HCT116 (cell line): Measurements from ENCODE around the gene CATSPER4. TPM values are rescaled to one million over a fixed set of nuclear protein-coding genes. Genes with fewer than 3 reads are reported as not detected.

Experiments used
- ATAC-seq: fragments of 200-7000 bp; cut with Tn5 transposase; 2 replicates; pipeline ENCODE4 v1.9.1; 2020; ENCODE audit warnings: mild to moderate bottlenecking, moderate library complexity
- BruUV-seq: library from RNA; stranded (reverse); fragments of 400-500 nt; replicated peaks from 2 replicates; lab custom pipeline; 2021; lab: Mats Ljungman, UMichigan
- CTCF ChIA-PET: fragments of 300-600 bp; sonication (Branson Sonifier 250); formaldehyde crosslinking; loops from one replicate; lab custom pipeline; 2021; ENCODE audit warnings: antibody characterized with exemption; lab: Charles Lee
- POLR2A ChIA-PET: fragments of 300-600, 350-600 bp; sonication (Branson Sonifier 250); formaldehyde crosslinking; loops from one replicate; lab custom pipeline; 2021; ENCODE audit warnings: antibody characterized with exemption; lab: Charles Lee
- RAD21 ChIA-PET, 2 experiments: fragments of 300-600 bp; sonication (Branson Sonifier 250); formaldehyde crosslinking; loops; one replicate each; lab custom pipeline; 2023; ENCODE audit warnings: low total read pairs in 2 of 2; ENCODE audit not compliant: uncharacterized antibody in 2 of 2, unreplicated experiment in 2 of 2, low non-redundant PET in 1 of 2; lab: Charles Lee
- DNase-seq: peaks from one replicate; pipeline ENCODE4 v3.0.0-alpha.2; 2010; ENCODE audit warnings: low read depth, low spot score
- H2AFZ ChIP-seq: fragments of 200-600 bp; shearing (Covaris generic), sonication (generic); 2 replicates; pipeline ENCODE4 v1.6.1; 2017; ENCODE audit warnings: low read depth, mixed run types, mixed read lengths, antibody characterized with exemption, low read length; ENCODE audit not compliant: poor library complexity, severe bottlenecking
- H3K27ac ChIP-seq: 2 replicates; pipeline ENCODE4 v1.5.1; 2012; ENCODE audit warnings: low read depth, low read length
- H3K27me3 ChIP-seq: fragments of 200-600 bp; sonication (generic); 2 replicates; pipeline ENCODE4 v1.6.1; 2016; ENCODE audit warnings: mixed run types, low read length, mixed read lengths; ENCODE audit not compliant: insufficient read depth
- H3K36me3 ChIP-seq, 2 experiments: fragments of 200-500 bp in 1 of 2; fragments of 200-600 bp in 1 of 2; sonication (Bioruptor generic) in 1 of 2; sonication (generic) in 1 of 2; 2 replicates each; pipeline versions ENCODE4 v1.5.1 to v1.6.1; 2014 to 2016; ENCODE audit warnings: low read length in 2 of 2, inconsistent platforms in 1 of 2, mixed read lengths in 1 of 2, mixed run types in 1 of 2; ENCODE audit not compliant: insufficient read depth in 2 of 2, control insufficient read depth in 1 of 2
- H3K4me1 ChIP-seq, 2 experiments: fragments of 200-600 bp in 1 of 2; sonication (generic) in 1 of 2; 2 replicates each; pipeline versions ENCODE4 v1.5.1 to v1.6.1; 2012 to 2017; ENCODE audit warnings: low read length in 2 of 2, inconsistent platforms in 1 of 2, mild to moderate bottlenecking in 1 of 2, mixed read lengths in 1 of 2, mixed run types in 1 of 2, moderate library complexity in 1 of 2; ENCODE audit not compliant: insufficient read depth in 2 of 2, control insufficient read depth in 1 of 2
- H3K4me2 ChIP-seq: fragments of 200-600 bp; sonication (generic); 2 replicates; pipeline ENCODE4 v1.6.1; 2017; ENCODE audit warnings: mixed run types, low read length, mixed read lengths
- H3K4me3 ChIP-seq, 2 experiments: fragments of 200-600 bp in 1 of 2; sonication (generic) in 1 of 2; replicated peaks in 1 of 2; 2 replicates each; pipeline ENCODE4 v1.5.1; 2011 to 2016; ENCODE audit warnings: low read length in 2 of 2, control low read depth in 1 of 2, low read depth in 1 of 2, mild to moderate bottlenecking in 1 of 2, mixed read lengths in 1 of 2, mixed run types in 1 of 2
- H3K79me2 ChIP-seq: fragments of 200-600 bp; sonication (generic); 2 replicates; pipeline ENCODE4 v1.6.1; 2017; ENCODE audit warnings: mild to moderate bottlenecking, mixed run types, low read length, moderate library complexity, mixed read lengths; ENCODE audit not compliant: insufficient read depth
- H3K9ac ChIP-seq: fragments of 200-600 bp; sonication (generic); 2 replicates; pipeline ENCODE4 v1.6.1; 2016; ENCODE audit warnings: low read length, mixed read lengths
- H3K9me2 ChIP-seq: fragments of 200-600 bp; sonication (generic), shearing (Covaris generic); 2 replicates; pipeline ENCODE4 v1.6.1; 2017; ENCODE audit warnings: mixed run types, mild to moderate bottlenecking, moderate library complexity; ENCODE audit not compliant: insufficient read depth
- H3K9me3 ChIP-seq, 2 experiments: fragments of 200-500 bp in 1 of 2; fragments of 200-600 bp in 1 of 2; sonication (Bioruptor generic) in 1 of 2; sonication (generic) in 1 of 2; 2 replicates each; pipeline ENCODE4 v1.6.1; 2014 to 2017; ENCODE audit warnings: low read length in 2 of 2, mixed read lengths in 2 of 2, inconsistent platforms in 1 of 2, low read depth in 1 of 2, mild to moderate bottlenecking in 1 of 2, mixed run types in 1 of 2, moderate library complexity in 1 of 2; ENCODE audit not compliant: control insufficient read depth in 1 of 2, insufficient read depth in 1 of 2
- H4K20me1 ChIP-seq: fragments of 200-600 bp; sonication (generic), shearing (Covaris generic); 2 replicates; pipeline ENCODE4 v1.6.1; 2017; ENCODE audit warnings: mixed run types, mild to moderate bottlenecking, moderate library complexity; ENCODE audit not compliant: insufficient read depth
- CBX3 ChIP-seq: IDR thresholded peaks from 2 replicates; pipeline ENCODE4 v1.6.1; 2012; ENCODE audit warnings: low read depth
- EGR1 ChIP-seq: IDR thresholded peaks from 2 replicates; pipeline ENCODE4 v1.6.1; 2012; ENCODE audit warnings: low read depth
- FOSL1 ChIP-seq: IDR thresholded peaks from 2 replicates; pipeline ENCODE4 v1.6.1; 2012; ENCODE audit warnings: low read depth
- POLR2A ChIP-seq: IDR thresholded peaks from 2 replicates; pipeline ENCODE4 v1.7.0; 2011; ENCODE audit warnings: borderline replicate concordance; ENCODE audit not compliant: insufficient read depth, insufficient read length; ENCODE audit errors: extremely low read depth
- RAD21 ChIP-seq: IDR thresholded peaks from 2 replicates; pipeline ENCODE4 v1.6.1; 2012; ENCODE audit warnings: low read depth, mild to moderate bottlenecking
- SP1 ChIP-seq: IDR thresholded peaks from 2 replicates; pipeline ENCODE4 v1.6.1; 2012; ENCODE audit warnings: low read depth
- TCF7L2 ChIP-seq: IDR thresholded peaks from 2 replicates; pipeline ENCODE4 v1.7.0; 2011; ENCODE audit warnings: borderline replicate concordance, inconsistent platforms; ENCODE audit not compliant: insufficient read depth, insufficient read length; ENCODE audit errors: extremely low read depth
- YY1 ChIP-seq: IDR thresholded peaks from 2 replicates; pipeline ENCODE4 v1.6.1; 2011; ENCODE audit warnings: low read length, low read depth, moderate library complexity, mild to moderate bottlenecking; ENCODE audit not compliant: insufficient replicate concordance; ENCODE audit errors: extremely low read depth
- ZFX ChIP-seq: fragments of 450-650 bp; IDR thresholded peaks from 2 replicates; pipeline ENCODE4 v1.6.1; 2017
- ZNF274 ChIP-seq: fragments of 200-500 bp; sonication (Bioruptor generic); IDR thresholded peaks from 2 replicates; pipeline ENCODE4 v1.6.1; 2014; ENCODE audit warnings: mild to moderate bottlenecking, low read depth, low read length, inconsistent platforms
- intact Hi-C: fragments of 100-400 bp; cut with micrococcal nuclease; formaldehyde crosslinking; loops from 2 replicates; pipeline ENCODE4 v1.10.0; 2022
- total RNA-seq: library from RNA; stranded (reverse); gene quantifications from one replicate; pipeline ENCODE4 v1.2.1, GENCODE V29; 2021; ENCODE audit not compliant: unreplicated experiment
- TF ChIP-seq, protein P1 (sequence below): IDR thresholded peaks from 2 replicates; pipeline ENCODE4 v1.6.1; 2011; ENCODE audit warnings: mild to moderate bottlenecking, low read length, moderate library complexity; ENCODE audit not compliant: insufficient replicate concordance; ENCODE audit errors: extremely low read depth
- TF ChIP-seq, protein P2 (sequence below): IDR thresholded peaks from 2 replicates; pipeline ENCODE4 v1.6.1; 2012

CATSPER4 gene
- total RNA-seq, 1 experiment from 2014 or later = not detected

DNA sequence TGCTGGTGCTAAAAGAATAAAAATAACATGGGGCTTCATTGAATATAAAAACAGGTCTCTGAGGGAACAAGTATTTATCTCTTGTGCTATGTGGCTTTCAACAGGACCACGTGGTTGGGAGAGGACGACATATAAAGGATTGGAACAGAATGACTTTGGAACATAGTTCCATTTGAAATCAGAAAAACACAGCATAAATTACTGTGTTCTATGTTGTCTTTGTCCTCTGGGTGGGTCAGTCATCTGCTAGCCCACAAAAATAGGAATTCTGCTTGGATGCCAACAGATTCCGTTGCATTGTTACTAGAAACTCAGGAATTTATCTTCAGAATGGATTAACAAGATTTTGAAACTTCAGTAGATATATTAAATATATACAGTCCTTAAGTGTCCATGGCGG, 49.5 kb downstream of the CATSPER4 start:
- peaks cover 2% of the 10 kb centered on the region; the same call in 1 of the 2 replicates for H4K20me1 ChIP-seq
- ATAC-seq = no peak
- H3K36me3 ChIP-seq = peaks cover 18 to 24% of the 10 kb centered on the region in 2 experiments; a peak in 3 of 4 replicates
- TF ChIP-seq CBX3 (no peak), POLR2A (no peak), EGR1 (no peak), FOSL1 (no peak), RAD21 (no peak), SP1 (no peak), ZFX (no peak), ZNF274 (no peak), TCF7L2 (no peak), YY1 (no peak)
- TF ChIP-seq, protein P1, sequence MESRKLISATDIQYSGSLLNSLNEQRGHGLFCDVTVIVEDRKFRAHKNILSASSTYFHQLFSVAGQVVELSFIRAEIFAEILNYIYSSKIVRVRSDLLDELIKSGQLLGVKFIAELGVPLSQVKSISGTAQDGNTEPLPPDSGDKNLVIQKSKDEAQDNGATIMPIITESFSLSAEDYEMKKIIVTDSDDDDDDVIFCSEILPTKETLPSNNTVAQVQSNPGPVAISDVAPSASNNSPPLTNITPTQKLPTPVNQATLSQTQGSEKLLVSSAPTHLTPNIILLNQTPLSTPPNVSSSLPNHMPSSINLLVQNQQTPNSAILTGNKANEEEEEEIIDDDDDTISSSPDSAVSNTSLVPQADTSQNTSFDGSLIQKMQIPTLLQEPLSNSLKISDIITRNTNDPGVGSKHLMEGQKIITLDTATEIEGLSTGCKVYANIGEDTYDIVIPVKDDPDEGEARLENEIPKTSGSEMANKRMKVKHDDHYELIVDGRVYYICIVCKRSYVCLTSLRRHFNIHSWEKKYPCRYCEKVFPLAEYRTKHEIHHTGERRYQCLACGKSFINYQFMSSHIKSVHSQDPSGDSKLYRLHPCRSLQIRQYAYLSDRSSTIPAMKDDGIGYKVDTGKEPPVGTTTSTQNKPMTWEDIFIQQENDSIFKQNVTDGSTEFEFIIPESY = no peak
- TF ChIP-seq, protein P2, sequence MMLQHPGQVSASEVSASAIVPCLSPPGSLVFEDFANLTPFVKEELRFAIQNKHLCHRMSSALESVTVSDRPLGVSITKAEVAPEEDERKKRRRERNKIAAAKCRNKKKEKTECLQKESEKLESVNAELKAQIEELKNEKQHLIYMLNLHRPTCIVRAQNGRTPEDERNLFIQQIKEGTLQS = no peak
- H3K79me2 ChIP-seq = peaks cover 99% of the 10 kb centered on the region
- no peak overlapping the region for H3K9ac ChIP-seq
- no peak for DNase-seq
- no peak overlapping the region for H2AFZ ChIP-seq
- intact Hi-C loops = no loop called here
- no peaks in the 10 kb centered on the region for H3K27me3 ChIP-seq
- BruUV-seq = no TSS peak
- RAD21 ChIA-PET = no interaction called here
- POLR2A ChIA-PET = no interaction called here
- no peak overlapping the region for H3K4me3 ChIP-seq
- H3K4me1 ChIP-seq = peaks cover 17 to 30% of the 10 kb centered on the region in 2 experiments
- H3K9me2 ChIP-seq = no peaks in the 10 kb centered on the region
- no peak overlapping the region for H3K4me2 ChIP-seq
- no peak overlapping the region for H3K27ac ChIP-seq
- no peaks in the 10 kb centered on the region for H3K9me3 ChIP-seq
- CTCF ChIA-PET = no interaction called here

Other genes starting within 250 kb of the CATSPER4 start
- 13.0 TPM for gene PAFAH2, start 192.5 kb upstream of the CATSPER4 start, total RNA-seq
- gene EXTL1, start 168.8 kb upstream of the CATSPER4 start, total RNA-seq = 0.15 TPM
- not detected for gene SLC30A2, start 144.5 kb upstream of the CATSPER4 start, total RNA-seq
- gene TRIM63, start 123.0 kb upstream of the CATSPER4 start, total RNA-seq = not detected
- 8.8 TPM for gene PDIK1L, start 78.8 kb upstream of the CATSPER4 start, total RNA-seq
- 0.34 TPM for gene FAM110D, start 31.5 kb upstream of the CATSPER4 start, total RNA-seq
- not detected for gene C1orf232, start 21.6 kb upstream of the CATSPER4 start, total RNA-seq
- gene ZNF593, start 20.7 kb upstream of the CATSPER4 start, total RNA-seq = 62.4 TPM
- not detected for gene ZNF593OS, start 18.8 kb upstream of the CATSPER4 start, total RNA-seq
- 26.6 TPM for gene CNKSR1, start 13.1 kb upstream of the CATSPER4 start, total RNA-seq
- gene CEP85, start 43.6 kb downstream of the CATSPER4 start, total RNA-seq = 37.2 TPM
- 112 TPM for gene SH3BGRL3, start 89.5 kb downstream of the CATSPER4 start, total RNA-seq
- gene UBXN11, start 116.0 kb downstream of the CATSPER4 start, total RNA-seq = 19.3 TPM
- gene CD52, start 127.4 kb downstream of the CATSPER4 start, total RNA-seq = 2.0 TPM
- gene CRYBG2, start 163.5 kb downstream of the CATSPER4 start, total RNA-seq = 10.5 TPM
- not detected for gene ZNF683, start 182.1 kb downstream of the CATSPER4 start, total RNA-seq
- gene LIN28A, start 220.2 kb downstream of the CATSPER4 start, total RNA-seq = 1.4 TPM
- 46.0 TPM for gene DHDDS, start 241.7 kb downstream of the CATSPER4 start, total RNA-seq